Activated B cell treated with CpG ODN at 0.5 μM for 24 hours (primary cell): Measurements from ENCODE around the gene TEX11. TPM values are rescaled to one million over a fixed set of nuclear protein-coding genes. Genes with fewer than 3 reads are reported as not detected.

ENCODE experiments used
- ATAC-seq: fragments of 200-7000 bp; cut with Tn5 transposase; one replicate; pipeline ENCODE4 v1.10.0; 2021; ENCODE audit warnings: low read depth, mild to moderate bottlenecking, moderate library complexity
- CTCF ChIA-PET: fragments of 350-600 bp; sonication (Branson Sonifier 250); formaldehyde crosslinking; loops from one replicate; lab custom pipeline; 2021; ENCODE audit warnings: antibody characterized with exemption; lab: Charles Lee
- POLR2A ChIA-PET: fragments of 350-600 bp; sonication (Branson Sonifier 250); formaldehyde crosslinking; loops from one replicate; lab custom pipeline; 2021; ENCODE audit warnings: antibody characterized with exemption; lab: Charles Lee
- DNase-seq: peaks from one replicate; pipeline ENCODE4 v3.0.0; 2022
- H3K27ac Mint-ChIP-seq: one replicate; pipeline ENCODE4 v1.8.0; 2020; ENCODE audit warnings: mixed read lengths
- H3K27me3 Mint-ChIP-seq: one replicate; pipeline ENCODE4 v1.8.0; 2021; ENCODE audit warnings: mixed read lengths
- H3K36me3 Mint-ChIP-seq: one replicate; pipeline ENCODE4 v1.8.0; 2021; ENCODE audit warnings: low read depth, mixed read lengths
- H3K4me1 Mint-ChIP-seq: one replicate; pipeline ENCODE4 v1.8.0; 2021; ENCODE audit warnings: mixed read lengths
- H3K4me3 Mint-ChIP-seq: one replicate; pipeline ENCODE4 v1.8.0; 2020; ENCODE audit warnings: mild to moderate bottlenecking, mixed read lengths
- H3K9me3 Mint-ChIP-seq: one replicate; pipeline ENCODE4 v1.8.0; 2020; ENCODE audit warnings: mixed read lengths
- intact Hi-C: fragments of 100-400 bp; cut with micrococcal nuclease; formaldehyde crosslinking; loops from one replicate; pipeline ENCODE4 v1.15.1; 2024
- total RNA-seq: library from RNA; stranded (reverse); gene quantifications from 2 replicates; pipeline ENCODE4 v1.2.3, GENCODE V29; 2022
- TF ChIP-seq, protein P1 (sequence below): fragments of 200-600 bp; IDR thresholded peaks from one replicate; pipeline ENCODE4 v1.8.0; 2022; ENCODE audit warnings: antibody characterized with exemption, mild to moderate bottlenecking

The TEX11 gene
- total RNA-seq, 1 donor from 2014 or later = not detected

DNA sequence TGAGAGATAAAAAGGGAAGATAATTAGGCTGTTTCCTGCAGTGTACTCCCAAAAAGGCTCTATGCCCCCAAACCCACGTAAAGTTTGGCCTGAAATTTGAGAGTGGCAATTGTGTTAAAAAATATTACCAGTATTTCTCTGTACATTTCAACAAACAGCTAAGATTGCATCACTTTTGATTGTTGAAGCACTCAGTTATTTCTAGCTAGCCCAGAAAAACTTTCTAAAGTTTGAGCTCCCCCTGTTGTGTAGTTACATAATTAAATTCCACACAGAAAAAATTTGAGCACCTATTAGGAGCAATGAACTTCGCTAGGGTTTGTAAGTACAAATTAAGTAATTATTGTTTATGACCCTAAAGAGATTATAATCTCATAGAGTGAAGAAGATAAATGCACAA, 354.4 kb downstream of the TEX11 start:
- TF ChIP-seq, protein P1, sequence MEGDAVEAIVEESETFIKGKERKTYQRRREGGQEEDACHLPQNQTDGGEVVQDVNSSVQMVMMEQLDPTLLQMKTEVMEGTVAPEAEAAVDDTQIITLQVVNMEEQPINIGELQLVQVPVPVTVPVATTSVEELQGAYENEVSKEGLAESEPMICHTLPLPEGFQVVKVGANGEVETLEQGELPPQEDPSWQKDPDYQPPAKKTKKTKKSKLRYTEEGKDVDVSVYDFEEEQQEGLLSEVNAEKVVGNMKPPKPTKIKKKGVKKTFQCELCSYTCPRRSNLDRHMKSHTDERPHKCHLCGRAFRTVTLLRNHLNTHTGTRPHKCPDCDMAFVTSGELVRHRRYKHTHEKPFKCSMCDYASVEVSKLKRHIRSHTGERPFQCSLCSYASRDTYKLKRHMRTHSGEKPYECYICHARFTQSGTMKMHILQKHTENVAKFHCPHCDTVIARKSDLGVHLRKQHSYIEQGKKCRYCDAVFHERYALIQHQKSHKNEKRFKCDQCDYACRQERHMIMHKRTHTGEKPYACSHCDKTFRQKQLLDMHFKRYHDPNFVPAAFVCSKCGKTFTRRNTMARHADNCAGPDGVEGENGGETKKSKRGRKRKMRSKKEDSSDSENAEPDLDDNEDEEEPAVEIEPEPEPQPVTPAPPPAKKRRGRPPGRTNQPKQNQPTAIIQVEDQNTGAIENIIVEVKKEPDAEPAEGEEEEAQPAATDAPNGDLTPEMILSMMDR = no peak
- no peak for DNase-seq
- H3K9me3 Mint-ChIP-seq = no peaks in the 10 kb centered on the region
- no peaks in the 10 kb centered on the region for H3K4me1 Mint-ChIP-seq
- H3K4me3 Mint-ChIP-seq = no peak overlapping the region
- peaks cover 2% of the 10 kb centered on the region for H3K27me3 Mint-ChIP-seq
- no peaks in the 10 kb centered on the region for H3K36me3 Mint-ChIP-seq
- POLR2A ChIA-PET = no interaction called here
- intact Hi-C loops = loop anchor here (5.0 to 10.0 kb wide), 2 partner anchors 102 to 359 kb away; no protein-coding TSS in a partner anchor
- no peak overlapping the region for H3K27ac Mint-ChIP-seq
- CTCF ChIA-PET = no interaction called here
- no peak for ATAC-seq

DNA sequence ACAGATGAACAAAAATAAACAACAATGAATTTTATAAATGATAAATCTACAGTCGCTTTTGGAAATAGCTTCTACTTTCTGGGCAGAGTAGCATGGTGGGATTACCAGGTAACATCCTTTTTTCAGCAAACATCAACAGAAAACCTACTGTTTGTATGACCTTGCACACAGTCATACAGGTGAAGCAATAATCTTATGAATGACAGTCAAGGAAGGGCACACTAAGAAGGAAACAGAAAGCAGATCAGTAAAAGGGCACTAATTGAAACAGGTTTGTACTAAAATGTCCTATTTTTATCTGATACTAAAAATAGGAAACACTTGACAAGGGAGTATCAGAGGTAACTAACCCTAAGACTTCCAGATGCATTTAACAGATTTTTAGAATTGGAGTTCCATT, 355.0 kb downstream of the TEX11 start:
- Mint-ChIP-seq H3K36me3 (no peaks in the 10 kb centered on the region), H3K4me3 (no peak overlapping the region), H3K4me1 (no peaks in the 10 kb centered on the region), H3K27me3 (peaks cover 2% of the 10 kb centered on the region), H3K27ac (no peak overlapping the region), H3K9me3 (no peaks in the 10 kb centered on the region)
- ChIA-PET CTCF (no interaction called here), POLR2A (no interaction called here)
- TF ChIP-seq, protein P1 = no peak
- no peak for DNase-seq
- ATAC-seq = no peak
- intact Hi-C loops = loop anchor here (5.0 to 10.0 kb wide), 2 partner anchors 101 to 359 kb away; no protein-coding TSS in a partner anchor

DNA sequence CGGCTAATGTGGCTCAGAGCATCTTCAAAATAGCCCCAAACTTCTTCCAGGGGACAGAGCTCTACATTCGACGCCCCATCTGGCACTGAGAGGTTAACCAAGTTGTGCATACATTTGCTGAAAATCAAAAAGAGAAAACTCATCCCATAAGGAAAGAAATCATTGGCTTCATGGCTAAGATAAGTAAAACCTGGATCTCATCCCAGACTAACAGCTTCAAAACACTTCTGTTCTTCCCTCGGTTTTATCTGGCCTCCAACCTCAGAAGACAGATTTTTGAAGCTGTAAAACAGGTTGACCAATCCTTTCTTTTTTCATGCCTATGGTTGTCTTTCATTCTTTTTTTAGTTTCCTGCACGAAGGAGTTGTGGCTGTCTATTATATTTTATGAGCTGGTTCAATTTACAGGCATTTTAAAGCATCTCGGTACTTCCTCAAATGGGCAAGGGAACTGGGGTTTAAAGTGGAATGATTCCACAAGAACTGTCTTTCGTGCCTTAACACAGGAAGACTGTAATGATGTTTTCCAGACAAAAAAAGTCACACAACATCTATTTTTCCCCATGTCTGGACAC, 356.3 kb downstream of the TEX11 start:
- Mint-ChIP-seq H3K4me3 (no peak overlapping the region), H3K4me1 (no peaks in the 10 kb centered on the region), H3K36me3 (no peaks in the 10 kb centered on the region), H3K27me3 (peaks cover 2% of the 10 kb centered on the region), H3K9me3 (no peaks in the 10 kb centered on the region), H3K27ac (no peak overlapping the region)
- TF ChIP-seq, protein P1 = no peak
- ChIA-PET POLR2A (no interaction called here), CTCF (no interaction called here)
- no peak for DNase-seq
- ATAC-seq = no peak
- intact Hi-C loops = loop anchor here (5.0 to 10.0 kb wide), 2 partner anchors 100 to 357 kb away; no protein-coding TSS in a partner anchor

DNA sequence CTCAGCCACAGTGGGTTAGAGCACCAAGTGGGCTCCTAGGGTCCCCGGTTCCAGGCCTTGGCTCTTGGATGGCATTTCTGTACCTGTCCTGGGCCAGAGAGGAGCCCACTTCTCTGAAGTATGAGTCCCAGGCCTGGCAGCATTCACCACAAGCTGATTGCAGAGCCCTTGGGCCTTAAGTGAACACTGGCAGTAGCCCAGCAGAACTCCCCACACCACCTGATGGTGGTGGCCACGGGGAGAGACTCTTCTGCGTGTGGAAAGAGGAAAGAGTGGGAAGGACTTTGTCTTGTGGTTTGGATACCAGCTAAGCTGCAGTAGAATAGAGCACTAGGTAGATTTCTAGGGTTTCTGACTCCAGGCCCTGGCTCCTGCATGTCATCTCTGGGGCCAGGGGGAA, 359.1 kb downstream of the TEX11 start:
- H3K27me3 Mint-ChIP-seq = peaks cover 2% of the 10 kb centered on the region
- CTCF ChIA-PET = no interaction called here
- DNase-seq (no peak), ATAC-seq (no peak)
- intact Hi-C loops = no loop called here
- H3K9me3 Mint-ChIP-seq = no peaks in the 10 kb centered on the region
- POLR2A ChIA-PET = no interaction called here
- H3K4me3 Mint-ChIP-seq = no peak overlapping the region
- H3K36me3 Mint-ChIP-seq = no peaks in the 10 kb centered on the region
- TF ChIP-seq, protein P1 = no peak
- H3K27ac Mint-ChIP-seq = no peak overlapping the region
- no peaks in the 10 kb centered on the region for H3K4me1 Mint-ChIP-seq

DNA sequence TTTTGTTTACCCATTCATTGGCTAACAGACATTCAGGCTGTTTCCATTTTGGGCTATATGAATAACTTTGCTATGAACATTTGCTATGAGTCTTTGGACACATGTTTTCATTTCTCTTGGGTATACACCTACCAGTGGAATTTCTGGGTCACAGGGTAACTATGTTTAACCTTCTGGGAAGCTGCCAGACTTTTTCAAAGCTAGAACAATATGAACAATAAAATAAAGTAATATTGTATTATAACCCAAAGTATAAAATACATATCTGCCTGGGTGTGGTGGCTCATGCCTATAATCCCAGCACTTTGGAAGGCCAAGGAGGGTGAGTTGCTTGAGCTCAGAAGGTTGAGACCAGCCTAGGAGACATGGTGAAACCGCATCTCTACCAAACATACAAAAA, 373.3 kb downstream of the TEX11 start:
- DNase-seq = no peak
- Mint-ChIP-seq H3K36me3 (no peaks in the 10 kb centered on the region), H3K27me3 (peaks cover 7% of the 10 kb centered on the region), H3K4me1 (no peaks in the 10 kb centered on the region), H3K27ac (no peak overlapping the region), H3K4me3 (no peak overlapping the region), H3K9me3 (no peaks in the 10 kb centered on the region)
- intact Hi-C loops = no loop called here
- no peak for ATAC-seq
- TF ChIP-seq, protein P1 = no peak
- ChIA-PET POLR2A (no interaction called here), CTCF (no interaction called here)
